Gastroesophageal sphincter (tissue), 4 donors: ENCODE measurements around the gene LYG1. TPM values are rescaled to one million over a fixed set of nuclear protein-coding genes. Genes with fewer than 3 reads are reported as not detected.
A peak's percentile ranks its signal among the peaks of the same experiment; 100 is the strongest.

Source experiments
- ATAC-seq: fragments of 150-250 bp; one replicate; pipeline ENCODE4 v1.9.1; 2016; ENCODE audit warnings: mild to moderate bottlenecking, moderate library complexity
- H3K27ac ChIP-seq, 4 donors: fragments of 200-600 bp; sonication (generic) in 3 of 4; 1 replicate in 3 of 4; 2 replicates in 1 of 4; pipeline ENCODE4 v1.5.1; 2016 to 2019
- H3K27me3 ChIP-seq: fragments of 200-600 bp; sonication (generic); one replicate; pipeline ENCODE4 v1.5.1; 2019
- H3K36me3 ChIP-seq, 2 donors: fragments of 200-600 bp; sonication (generic); one replicate each; pipeline ENCODE4 v1.5.1; 2019; ENCODE audit warnings: control low read depth in 1 of 2
- H3K4me1 ChIP-seq, 3 donors: fragments of 200-600 bp; sonication (generic); 1 replicate in 2 of 3; 2 replicates in 1 of 3; pipeline ENCODE4 v1.5.1; 2016 to 2019; ENCODE audit warnings: control low read depth in 2 of 3
- H3K4me3 ChIP-seq, 2 donors: fragments of 200-600 bp; sonication (generic); one replicate each; pipeline ENCODE4 v1.5.1; 2019; ENCODE audit warnings: mild to moderate bottlenecking in 1 of 2, moderate library complexity in 1 of 2
- H3K9me3 ChIP-seq, 3 donors: fragments of 200-600 bp; sonication (generic); one replicate each; pipeline ENCODE4 v1.5.1; 2017 to 2019; ENCODE audit warnings: control low read depth in 2 of 3
- EP300 ChIP-seq: sonication (generic); formaldehyde crosslinking; IDR thresholded peaks from one replicate; pipeline ENCODE4 v1.6.1; 2017; ENCODE audit warnings: antibody characterized with exemption, mild to moderate bottlenecking
- POLR2A ChIP-seq, 2 donors: fragments of 450-650 bp; IDR thresholded peaks; one replicate each; pipeline ENCODE4 v1.6.1; 2017; ENCODE audit warnings: antibody characterized with exemption in 2 of 2, mild to moderate bottlenecking in 2 of 2, moderate library complexity in 1 of 2
- POLR2AphosphoS5 ChIP-seq: sonication (generic); formaldehyde crosslinking; IDR thresholded peaks from one replicate; pipeline ENCODE4 v1.6.1; 2017; ENCODE audit warnings: antibody characterized with exemption
- WGBS, 2 donors: methylation state at CpG; one replicate each; pipeline ENCODE4 v1.1.5; 2018; ENCODE audit warnings: low coverage in 1 of 2; 5-methylcytosine and 5-hydroxymethylcytosine counted together
- total RNA-seq, 4 donors: library from RNA; depleted of rRNA; stranded (reverse); fragments of >200 nt; gene quantifications; one replicate each; pipeline ENCODE4 v1.1.0, GENCODE V29; 2016
- TF ChIP-seq, protein P1 (sequence below), 4 experiments: fragments of 200-600 bp in 2 of 4; fragments of 450-650 bp in 2 of 4; sonication (generic) in 1 of 4; IDR thresholded peaks; one replicate each; pipeline ENCODE4 v1.5.1; 2017 to 2019; ENCODE audit warnings: antibody characterized with exemption in 4 of 4, mild to moderate bottlenecking in 2 of 4, moderate library complexity in 2 of 4

The LYG1 gene
- total RNA-seq, 4 donors from 2014 or later: 0.58 to 1.2 TPM; not detected in 2

DNA sequence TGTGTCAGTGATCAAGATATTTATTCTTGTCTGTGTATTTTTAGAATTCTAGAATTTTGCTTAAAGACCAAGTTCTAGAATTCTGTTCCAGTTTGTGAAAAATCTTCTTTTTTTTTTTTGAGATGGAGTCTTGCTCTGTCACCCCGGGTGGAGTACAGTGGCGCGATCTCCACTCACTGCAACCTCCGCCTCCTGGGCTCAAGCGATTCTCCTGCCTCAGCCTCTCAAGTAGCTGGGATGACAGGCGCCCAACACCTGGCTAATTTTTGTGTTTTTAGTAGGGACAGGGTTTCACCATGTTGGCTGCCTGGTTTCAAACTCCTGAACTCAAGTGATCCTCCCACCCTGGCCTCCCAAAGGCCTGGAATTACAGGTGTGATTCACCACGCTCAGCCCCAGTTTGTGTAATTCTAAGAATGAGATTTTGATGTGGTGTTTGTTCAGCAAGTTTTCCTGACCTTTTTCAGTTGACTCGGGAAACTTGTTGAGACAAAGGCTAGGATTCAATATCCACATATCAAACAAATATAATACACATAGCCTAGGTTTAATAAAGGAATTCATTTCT is 39.8 kb upstream of the LYG1 start:
- Histone ChIP-seq H3K4me1 (peaks cover 0 to 37% (median 0%) of the 10 kb centered on the region in 3 donors), H3K27ac (no peak overlapping the region), H3K36me3 (no peaks in the 10 kb centered on the region), H3K27me3 (no peaks in the 10 kb centered on the region), H3K4me3 (no peak overlapping the region), H3K9me3 (no peaks in the 10 kb centered on the region)
- no peak for ATAC-seq
- 81 to 85% methylated on average over 2 to 5 of the region's 8 CpGs for WGBS, 2 donors
- TF ChIP-seq EP300: no peak
- TF ChIP-seq, protein P1, sequence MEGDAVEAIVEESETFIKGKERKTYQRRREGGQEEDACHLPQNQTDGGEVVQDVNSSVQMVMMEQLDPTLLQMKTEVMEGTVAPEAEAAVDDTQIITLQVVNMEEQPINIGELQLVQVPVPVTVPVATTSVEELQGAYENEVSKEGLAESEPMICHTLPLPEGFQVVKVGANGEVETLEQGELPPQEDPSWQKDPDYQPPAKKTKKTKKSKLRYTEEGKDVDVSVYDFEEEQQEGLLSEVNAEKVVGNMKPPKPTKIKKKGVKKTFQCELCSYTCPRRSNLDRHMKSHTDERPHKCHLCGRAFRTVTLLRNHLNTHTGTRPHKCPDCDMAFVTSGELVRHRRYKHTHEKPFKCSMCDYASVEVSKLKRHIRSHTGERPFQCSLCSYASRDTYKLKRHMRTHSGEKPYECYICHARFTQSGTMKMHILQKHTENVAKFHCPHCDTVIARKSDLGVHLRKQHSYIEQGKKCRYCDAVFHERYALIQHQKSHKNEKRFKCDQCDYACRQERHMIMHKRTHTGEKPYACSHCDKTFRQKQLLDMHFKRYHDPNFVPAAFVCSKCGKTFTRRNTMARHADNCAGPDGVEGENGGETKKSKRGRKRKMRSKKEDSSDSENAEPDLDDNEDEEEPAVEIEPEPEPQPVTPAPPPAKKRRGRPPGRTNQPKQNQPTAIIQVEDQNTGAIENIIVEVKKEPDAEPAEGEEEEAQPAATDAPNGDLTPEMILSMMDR (IDR thresholded peaks at IDR 0.05): no peak
- TF ChIP-seq POLR2A (IDR thresholded peaks at IDR 0.05): no peak
- TF ChIP-seq POLR2AphosphoS5: no peak

DNA sequence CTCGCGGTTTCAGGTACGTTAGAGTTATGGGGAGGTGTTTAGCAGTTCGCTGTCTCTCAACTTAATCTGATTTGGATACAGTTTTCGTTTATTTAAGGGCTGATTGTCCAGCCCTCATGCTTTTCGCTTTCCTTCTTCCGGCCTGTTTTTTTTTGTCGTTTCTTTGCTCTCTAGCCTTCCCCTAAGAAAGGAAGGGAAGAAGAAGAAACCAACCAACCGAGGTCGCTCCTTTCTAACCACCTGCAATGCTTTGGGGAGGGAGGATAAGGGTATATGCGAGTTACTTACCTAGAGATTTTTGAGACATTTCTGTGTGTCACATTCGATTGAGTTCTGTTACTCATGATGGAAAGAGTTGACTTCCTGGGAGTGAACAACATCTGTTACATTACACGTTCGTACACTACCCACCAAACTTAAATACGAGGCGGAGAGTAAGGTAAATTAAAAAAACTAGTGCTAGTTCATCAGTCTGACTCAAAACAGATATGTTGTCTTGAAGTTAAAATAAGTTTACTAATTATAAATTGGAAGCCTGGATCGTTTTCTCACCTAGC is 37.1 kb upstream of the LYG1 start:
- H3K4me3 ChIP-seq: peak overlapping the region; percentile 85 to 95
- H3K36me3 ChIP-seq: peaks cover 0 to 2% of the 10 kb centered on the region in 2 donors
- 1 to 3% methylated on average over 13 to 17 of the region's 17 CpGs for whole genome bisulfite sequencing, 2 donors
- TF ChIP-seq POLR2AphosphoS5 (no peak), EP300 (no peak), POLR2A (IDR thresholded peaks at IDR 0.05) (no peak)
- TF ChIP-seq, protein P1 (IDR thresholded peaks at IDR 0.05): no peak
- peak overlapping the region; percentile 85 to 93 (median 89) for H3K27ac ChIP-seq
- peaks cover 8 to 59% (median 16%) of the 10 kb centered on the region in 3 donors for H3K4me1 ChIP-seq
- ATAC-seq: no peak
- no peaks in the 10 kb centered on the region for H3K9me3 ChIP-seq
- H3K27me3 ChIP-seq: no peaks in the 10 kb centered on the region

DNA sequence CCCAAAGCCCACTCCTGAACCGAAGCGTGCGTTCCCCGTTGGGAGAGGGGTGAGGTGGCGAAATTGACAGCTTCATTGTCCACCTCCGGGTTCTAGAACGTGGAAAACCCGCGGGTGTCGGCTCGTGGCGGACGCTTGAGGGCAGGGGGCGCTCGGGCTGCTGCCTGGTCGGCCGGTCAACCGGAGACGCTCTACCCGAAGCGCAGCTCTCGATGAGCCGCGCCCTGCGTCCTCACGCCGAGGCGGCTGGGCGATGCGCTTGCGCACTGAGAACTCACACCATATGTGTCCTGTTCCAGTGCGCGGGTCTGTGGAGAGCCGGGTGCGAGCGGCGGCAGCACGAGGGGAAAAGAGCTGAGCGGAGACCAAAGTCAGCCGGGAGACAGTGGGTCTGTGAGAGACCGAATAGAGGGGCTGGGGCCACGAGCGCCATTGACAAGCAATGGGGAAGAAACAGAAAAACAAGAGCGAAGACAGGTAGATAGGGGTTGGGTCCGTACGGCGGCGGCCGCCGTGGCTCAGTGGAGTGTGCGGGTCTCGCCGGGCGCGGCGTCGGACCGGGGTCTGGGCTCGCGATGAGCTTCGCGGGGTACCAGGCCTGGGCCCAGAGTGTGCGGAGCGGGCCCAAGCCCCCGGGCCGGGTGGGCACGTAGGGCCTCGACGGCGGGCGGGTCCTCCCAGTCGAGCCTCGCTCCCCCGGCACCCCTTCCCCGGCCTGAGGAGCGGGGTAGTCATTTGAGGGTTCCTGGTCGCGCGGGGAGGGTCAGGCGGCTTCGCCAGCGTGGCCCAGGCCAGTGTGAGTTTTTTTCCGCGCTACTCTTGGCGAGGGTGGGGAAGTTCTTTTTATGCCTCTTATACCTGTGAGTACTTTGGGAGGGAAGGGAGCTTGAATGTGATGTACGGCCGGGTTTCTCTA is 36.4 kb upstream of the LYG1 start, which contains the start of gene EIF5B:
TSS of gene EIF5B (plus strand) at position 277 of the 916 bp plus-strand sequence. CDS start at position 443, 166 bp downstream.
- peaks cover 0 to 9% of the 10 kb centered on the region in 2 donors for H3K36me3 ChIP-seq
- H3K4me3 ChIP-seq: peak within 1 kb of the TSS; percentile 85 to 95
- H3K27ac ChIP-seq: peak within 1 kb of the TSS; percentile 85 to 93 (median 89)
- H3K27me3 ChIP-seq: no peaks in the 10 kb centered on the region
- no peaks in the 10 kb centered on the region for H3K9me3 ChIP-seq
- TF ChIP-seq POLR2A (IDR thresholded peaks at IDR 0.05): peak; percentile 54 to 68
- peak; percentile 69 for TF ChIP-seq POLR2AphosphoS5
- no peak for TF ChIP-seq EP300
- TF ChIP-seq, protein P1 (IDR thresholded peaks at IDR 0.05): peak in 3 of 4 experiments; percentile 47 to 85 (median 60)
- H3K4me1 ChIP-seq: peaks cover 8 to 59% (median 16%) of the 10 kb centered on the region in 3 donors
- WGBS, 2 donors: 0 to 1% methylated on average over 5 to 48 of the region's 87 CpGs
- ATAC-seq: peak; percentile 85

DNA sequence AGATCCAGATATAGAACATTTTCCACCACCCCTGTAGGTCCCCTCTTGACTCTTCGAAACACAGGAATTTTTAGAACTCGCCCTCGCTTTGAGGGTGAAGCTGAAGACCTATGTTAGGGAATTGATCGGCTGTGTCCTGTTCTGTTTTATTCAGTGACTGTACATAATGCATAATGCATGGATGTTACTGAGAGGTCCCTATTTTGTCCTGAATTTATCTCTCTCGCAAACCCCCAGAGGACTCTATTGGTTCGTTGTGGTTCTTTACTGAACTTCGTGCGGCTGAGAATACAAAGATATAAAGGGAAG is 35.8 kb upstream of the LYG1 start:
- WGBS, 2 donors: 0% methylated on average over 4 to 7 of the region's 8 CpGs
- H3K9me3 ChIP-seq: no peaks in the 10 kb centered on the region
- peaks cover 0 to 15% of the 10 kb centered on the region in 2 donors for H3K36me3 ChIP-seq
- H3K27ac ChIP-seq: peak overlapping the region; percentile 85 to 93 (median 89)
- peak; percentile 0 for ATAC-seq
- peak overlapping the region; percentile 85 to 95 for H3K4me3 ChIP-seq
- peaks cover 8 to 59% (median 16%) of the 10 kb centered on the region in 3 donors for H3K4me1 ChIP-seq
- TF ChIP-seq POLR2AphosphoS5 (no peak), POLR2A (IDR thresholded peaks at IDR 0.05) (no peak), EP300 (no peak)
- TF ChIP-seq, protein P1 (IDR thresholded peaks at IDR 0.05): no peak
- H3K27me3 ChIP-seq: no peaks in the 10 kb centered on the region
